Activated CD4-positive, CD25-positive, alpha-beta regulatory T cell treated with anti-CD3 and anti-CD28 coated beads, Interleukin-2, amount 50 U/mL, for 24 hours (primary cell): ENCODE results near the gene ERAP2.

ENCODE experiments used
- ATAC-seq, 2 donors: fragments of 150-1000 bp; cut with Tn5 transposase; one replicate each; pipeline ENCODE4 v1.10.0; 2021; ENCODE audit warnings: mild to moderate bottlenecking in 1 of 2, moderate library complexity in 1 of 2

ERAP2 gene

GRCh38 chr5:96933764-96934707 is 57.7 kb downstream of the ERAP2 start:
- ATAC-seq, result no peak

GRCh38 chr5:96934708-96935558 is 58.6 kb downstream of the ERAP2 start:
- ATAC-seq, result peak; percentile 71 to 78

GRCh38 chr5:96935559-96936430 is 59.5 kb downstream of the ERAP2 start, which contains the start of gene LNPEP:
LNPEP (plus strand) TSS chr5:96936080; CDS start chr5:96936156, 76 bp downstream.
- ATAC-seq, result peak; percentile 51 to 66

GRCh38 chr5:96936431-96937320 is 60.4 kb downstream of the ERAP2 start:
- peak; percentile 5 to 11 for ATAC-seq

- ATAC-seq, result no peak
Observed at GRCh38 chr5:96940586-96940985, 64.3 kb downstream of the ERAP2 start.

GRCh38 chr5:96941140-96941539 is 64.8 kb downstream of the ERAP2 start:
- ATAC-seq, result no peak

GRCh38 chr5:96942078-96942477 is 65.8 kb downstream of the ERAP2 start:
- peak; percentile 26 to 41 for ATAC-seq

GRCh38 chr5:96942911-96943310 is 66.6 kb downstream of the ERAP2 start:
- ATAC-seq, result no peak

GRCh38 chr5:96943799-96944198 is 67.5 kb downstream of the ERAP2 start:
- no peak for ATAC-seq

- no peak for ATAC-seq
Observed at GRCh38 chr5:96945144-96945897, 69.0 kb downstream of the ERAP2 start.

GRCh38 chr5:96946381-96946780 is 70.1 kb downstream of the ERAP2 start:
- ATAC-seq, result no peak

- no peak for ATAC-seq
Observed at GRCh38 chr5:96952118-96952750, 75.9 kb downstream of the ERAP2 start.

GRCh38 chr5:96952974-96953730 is 76.9 kb downstream of the ERAP2 start:
- ATAC-seq, result no peak

GRCh38 chr5:96957254-96958049 is 81.2 kb downstream of the ERAP2 start:
- ATAC-seq, result peak; percentile 91 to 93

- no peak for ATAC-seq
Observed at GRCh38 chr5:96958977-96959376, 82.7 kb downstream of the ERAP2 start.

- ATAC-seq, result peak; percentile 27 to 41
Observed at GRCh38 chr5:96961053-96961452, 84.8 kb downstream of the ERAP2 start.

GRCh38 chr5:96962540-96962991 is 86.3 kb downstream of the ERAP2 start:
- peak in 1 of 2 donors; percentile 12 for ATAC-seq

GRCh38 chr5:96963267-96963666 is 87.0 kb downstream of the ERAP2 start:
- peak; percentile 49 to 55 for ATAC-seq
